GM18951 (cell line): Measurements from ENCODE around the gene C1orf174.

ENCODE experiments used
- POLR2A ChIP-seq: IDR thresholded peaks from 4 replicates; pipeline ENCODE4 v1.6.1; 2011; ENCODE audit warnings: mild to moderate bottlenecking; ENCODE audit not compliant: insufficient read length, insufficient read depth; ENCODE audit errors: extremely low read depth
- in situ Hi-C: fragments of 300-500 bp; cut with MboI; formaldehyde crosslinking; loops from one replicate; pipeline ENCODE4 v1.12.0; 2022; ENCODE audit warnings: low sequenced_read_pairs, mixed read lengths, inconsistent platforms; ENCODE audit not compliant: unreplicated experiment

C1orf174 gene

GRCh38 chr1:3883194-3883925 is 16.7 kb downstream of the C1orf174 start:
- in situ Hi-C loops = no loop called here
- TF ChIP-seq POLR2A = no peak

DNA sequence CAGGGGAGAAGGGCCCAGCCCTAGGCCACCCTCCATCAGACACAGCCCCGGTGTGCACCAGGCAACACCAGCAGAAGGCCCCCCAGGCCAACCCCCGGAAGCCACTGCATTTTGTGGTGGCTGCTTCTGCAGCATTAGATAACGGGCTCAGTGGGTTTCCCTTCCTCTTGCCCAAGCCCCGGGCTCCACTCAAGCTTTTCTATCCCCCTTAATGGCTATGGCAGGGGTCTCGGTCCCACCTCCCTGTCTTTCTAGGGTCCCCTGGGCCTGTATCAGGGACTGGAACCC is 18.9 kb downstream of the C1orf174 start:
- in situ Hi-C loops = no loop called here
- TF ChIP-seq POLR2A = no peak

GRCh38 chr1:3880429-3881192 is 19.5 kb downstream of the C1orf174 start:
- in situ Hi-C loops = no loop called here
- no peak for TF ChIP-seq POLR2A

DNA sequence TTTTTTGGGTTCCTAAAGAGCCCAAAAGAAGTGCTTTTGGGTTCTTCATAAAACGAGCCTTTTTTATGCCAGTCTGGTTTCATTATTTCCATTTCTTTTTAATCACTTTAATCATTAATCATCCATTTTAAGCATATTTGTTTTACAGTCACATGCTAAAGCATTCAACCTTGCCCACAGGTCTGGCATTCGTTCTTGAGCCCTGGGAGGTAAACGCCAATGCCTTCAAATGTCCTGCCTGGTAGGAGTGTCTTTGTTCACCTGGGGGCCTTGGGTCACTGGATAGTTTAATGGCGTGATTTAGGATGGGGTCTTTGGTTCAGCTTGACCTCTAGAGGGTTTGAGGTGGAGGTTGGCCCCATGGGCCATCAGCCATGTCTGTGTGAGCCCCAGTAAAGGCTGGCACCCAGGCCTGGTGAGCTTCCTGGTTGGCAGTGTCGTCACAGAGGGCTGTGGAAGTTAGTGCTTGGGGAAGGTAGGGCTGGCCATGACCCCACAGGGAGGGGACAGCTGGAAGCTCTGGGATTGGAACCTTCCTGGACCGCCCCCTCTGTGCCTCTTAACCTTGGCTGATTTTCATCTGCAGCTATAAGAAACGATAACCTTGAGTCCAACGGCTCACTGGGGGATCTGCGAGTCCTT is 20.2 kb downstream of the C1orf174 start:
- TF ChIP-seq POLR2A = no peak
- in situ Hi-C loops = no loop called here

- in situ Hi-C loops = no loop called here
- no peak for TF ChIP-seq POLR2A
Measured at GRCh38 chr1:3879099-3879498, 21.0 kb downstream of the C1orf174 start.

- in situ Hi-C loops = no loop called here
- TF ChIP-seq POLR2A = no peak
Measured at GRCh38 chr1:3876716-3877115, 23.4 kb downstream of the C1orf174 start.

DNA sequence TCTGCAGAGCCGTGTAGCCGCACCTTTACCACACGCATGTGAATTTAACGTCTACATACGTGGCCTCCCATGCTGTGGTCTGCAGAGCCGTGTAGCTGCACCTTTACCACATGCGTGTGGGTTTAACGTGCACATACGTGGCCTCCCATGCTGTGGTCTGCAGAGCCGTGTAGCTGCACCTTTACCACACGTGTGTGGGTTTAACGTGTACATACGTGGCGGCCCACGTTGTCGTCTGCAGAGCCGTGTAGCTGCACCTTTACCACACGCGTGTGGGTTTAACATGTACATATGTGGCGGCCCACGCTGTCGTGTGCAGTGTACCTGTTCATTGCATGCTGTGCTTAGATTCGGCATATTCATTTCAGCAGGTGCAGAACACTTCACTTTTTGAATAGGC is 25.3 kb downstream of the C1orf174 start:
- TF ChIP-seq POLR2A = no peak
- in situ Hi-C loops = no loop called here

DNA sequence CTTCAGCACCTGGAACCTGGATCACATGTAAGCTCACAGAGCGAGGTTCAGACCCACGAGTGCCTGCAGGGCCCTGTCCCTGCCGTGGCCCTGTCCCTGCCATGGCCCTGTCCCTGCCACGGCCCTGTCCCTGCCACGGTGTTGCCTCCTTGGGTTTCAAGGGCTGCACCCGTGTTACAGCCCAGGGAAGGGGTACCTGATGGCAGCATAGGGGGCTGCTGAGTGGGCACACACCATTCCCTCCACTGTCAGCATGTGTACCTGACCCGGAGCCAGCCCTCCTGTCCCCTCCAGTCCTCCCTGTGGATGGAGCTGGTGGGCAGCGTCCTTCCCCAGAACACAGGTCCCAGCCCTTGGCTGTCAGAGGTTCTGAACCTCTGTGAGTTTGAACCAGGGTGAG is 27.5 kb downstream of the C1orf174 start:
- TF ChIP-seq POLR2A = no peak
- in situ Hi-C loops = no loop called here

GRCh38 chr1:3871451-3871805 is 28.6 kb downstream of the C1orf174 start:
- no peak for TF ChIP-seq POLR2A
- in situ Hi-C loops = no loop called here

DNA sequence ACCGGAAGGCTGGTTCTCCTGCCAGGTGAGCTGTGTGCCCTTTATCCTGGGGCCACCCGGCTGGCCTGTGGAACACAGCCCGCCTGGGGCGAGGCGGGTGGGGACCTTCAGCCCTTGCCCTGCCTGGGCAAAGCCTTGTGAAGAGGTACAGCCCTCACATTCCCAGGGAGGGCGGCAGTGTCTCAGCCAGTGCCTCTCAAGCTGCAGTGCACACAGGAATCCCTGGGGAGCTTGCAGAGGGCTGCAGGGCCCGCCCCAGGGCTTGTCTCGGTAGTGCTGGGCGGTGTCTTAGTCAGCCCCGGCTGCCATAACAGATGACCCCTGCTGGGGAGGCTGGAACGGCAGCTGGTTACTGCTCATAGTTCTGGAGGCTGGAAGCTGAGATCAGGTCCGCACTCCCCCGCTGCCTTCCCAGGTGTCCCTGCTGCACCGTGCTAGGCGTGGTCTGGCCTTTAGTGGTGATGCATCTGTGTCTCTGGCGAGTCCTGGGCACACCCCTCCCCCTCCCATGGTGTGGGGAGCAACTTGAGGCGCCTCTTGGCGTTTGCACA is 30.2 kb downstream of the C1orf174 start:
- in situ Hi-C loops = no loop called here
- no peak for TF ChIP-seq POLR2A

GRCh38 chr1:3868464-3869006 is 31.5 kb downstream of the C1orf174 start:
- TF ChIP-seq POLR2A = no peak
- in situ Hi-C loops = no loop called here

DNA sequence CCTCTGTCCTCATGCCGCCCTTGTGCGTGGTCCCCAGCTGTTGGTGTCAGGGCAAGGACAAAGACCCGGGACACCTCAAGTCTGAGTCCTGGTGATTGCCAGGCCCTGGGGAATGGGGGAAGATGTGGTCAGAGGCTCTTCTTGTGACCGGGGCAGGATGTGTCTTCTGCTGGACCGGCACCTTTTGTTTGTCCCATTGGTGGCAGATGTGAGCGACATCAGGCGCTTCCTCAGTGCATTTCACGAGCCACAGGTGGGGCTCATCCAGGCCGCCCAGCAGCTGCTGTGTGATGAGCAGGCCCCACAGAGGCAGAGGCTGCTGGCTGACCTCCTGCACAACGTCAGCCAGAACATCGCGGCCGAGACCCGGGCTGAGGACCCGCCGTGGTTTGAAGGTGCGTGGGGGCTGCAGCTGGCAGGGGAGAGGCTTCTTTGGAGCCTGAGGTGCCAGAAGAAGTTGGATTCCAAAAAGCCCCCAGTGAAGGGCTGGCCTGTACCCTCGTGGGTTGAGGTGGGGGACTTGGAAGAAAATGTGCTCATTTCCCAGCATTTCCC is 34.4 kb downstream of the C1orf174 start:
- in situ Hi-C loops = no loop called here
- TF ChIP-seq POLR2A = no peak

GRCh38 chr1:3864884-3865283 is 35.2 kb downstream of the C1orf174 start:
- TF ChIP-seq POLR2A = no peak
- in situ Hi-C loops = no loop called here
